Loucy (cell line): Measurements from ENCODE around the gene GLI1.

Source experiments
- H2AFZ ChIP-seq: fragments of 200-600 bp; sonication (generic); 2 replicates; pipeline ENCODE4 v1.6.0; 2016; ENCODE audit warnings: antibody characterized with exemption, mild to moderate bottlenecking, low read length, moderate library complexity
- H3F3A ChIP-seq: fragments of 200-600 bp; 2 replicates; pipeline ENCODE4 v1.6.0; 2016; ENCODE audit warnings: antibody characterized with exemption, low read depth, mild to moderate bottlenecking
- H3K27me3 ChIP-seq: fragments of 200-600 bp; sonication (generic); 2 replicates; pipeline ENCODE4 v1.6.1; 2014; ENCODE audit warnings: low read length, mild to moderate bottlenecking; ENCODE audit not compliant: insufficient read depth, poor library complexity, severe bottlenecking
- H3K36me3 ChIP-seq: fragments of 200-600 bp; sonication (generic); 2 replicates; pipeline ENCODE4 v1.6.1; 2016; ENCODE audit warnings: low read length; ENCODE audit not compliant: insufficient read depth
- H3K4me1 ChIP-seq: fragments of 200-600 bp; sonication (generic); 2 replicates; pipeline ENCODE4 v1.5.1; 2014; ENCODE audit warnings: low read length, mild to moderate bottlenecking; ENCODE audit not compliant: insufficient read depth, poor library complexity, severe bottlenecking
- H3K4me2 ChIP-seq: fragments of 200-600 bp; sonication (generic); 2 replicates; pipeline ENCODE4 v1.6.0; 2014; ENCODE audit warnings: antibody characterized with exemption, low read length, low read depth, mild to moderate bottlenecking; ENCODE audit not compliant: poor library complexity, severe bottlenecking
- H3K4me3 ChIP-seq: fragments of 200-600 bp; sonication (generic); 2 replicates; pipeline ENCODE4 v1.5.1; 2014; ENCODE audit warnings: low read length, mild to moderate bottlenecking, mixed read lengths; ENCODE audit not compliant: poor library complexity, severe bottlenecking
- H3K79me2 ChIP-seq: fragments of 200-600 bp; sonication (generic); 2 replicates; pipeline ENCODE4 v1.6.1; 2014; ENCODE audit warnings: low read length; ENCODE audit not compliant: insufficient read depth
- H3K9ac ChIP-seq: fragments of 200-600 bp; sonication (generic); 2 replicates; pipeline ENCODE4 v1.6.0; 2014; ENCODE audit warnings: mild to moderate bottlenecking, low read depth, low read length, moderate library complexity; ENCODE audit not compliant: poor library complexity, severe bottlenecking
- H3K9me2 ChIP-seq: fragments of 200-600 bp; sonication (generic); replicated peaks from 2 replicates; pipeline ENCODE4 v1.6.1; 2016; ENCODE audit warnings: low read depth, low read length, mixed read lengths
- H3K9me3 ChIP-seq: fragments of 200-600 bp; sonication (generic); 2 replicates; pipeline ENCODE4 v1.6.1; 2014; ENCODE audit warnings: mild to moderate bottlenecking, antibody characterized with exemption, low read length, low read depth; ENCODE audit not compliant: insufficient read depth
- H4K20me1 ChIP-seq: fragments of 200-600 bp; sonication (generic); 2 replicates; pipeline ENCODE4 v1.6.0; 2014; ENCODE audit warnings: antibody characterized with exemption, low read length, mild to moderate bottlenecking; ENCODE audit not compliant: insufficient read depth, poor library complexity, severe bottlenecking
- EZH2phosphoT487 ChIP-seq: fragments of 200-600 bp; IDR thresholded peaks from 2 replicates; pipeline ENCODE4 v1.6.1; 2018; ENCODE audit warnings: antibody characterized with exemption, mild to moderate bottlenecking, moderate library complexity, borderline replicate concordance
- TF ChIP-seq, protein P1 (sequence below): fragments of 200-600 bp; sonication (generic); conservative IDR thresholded peaks from 2 replicates; pipeline ENCODE4 v1.5.1; 2014; ENCODE audit warnings: mild to moderate bottlenecking, antibody characterized with exemption, low read length

Gene GLI1

DNA sequence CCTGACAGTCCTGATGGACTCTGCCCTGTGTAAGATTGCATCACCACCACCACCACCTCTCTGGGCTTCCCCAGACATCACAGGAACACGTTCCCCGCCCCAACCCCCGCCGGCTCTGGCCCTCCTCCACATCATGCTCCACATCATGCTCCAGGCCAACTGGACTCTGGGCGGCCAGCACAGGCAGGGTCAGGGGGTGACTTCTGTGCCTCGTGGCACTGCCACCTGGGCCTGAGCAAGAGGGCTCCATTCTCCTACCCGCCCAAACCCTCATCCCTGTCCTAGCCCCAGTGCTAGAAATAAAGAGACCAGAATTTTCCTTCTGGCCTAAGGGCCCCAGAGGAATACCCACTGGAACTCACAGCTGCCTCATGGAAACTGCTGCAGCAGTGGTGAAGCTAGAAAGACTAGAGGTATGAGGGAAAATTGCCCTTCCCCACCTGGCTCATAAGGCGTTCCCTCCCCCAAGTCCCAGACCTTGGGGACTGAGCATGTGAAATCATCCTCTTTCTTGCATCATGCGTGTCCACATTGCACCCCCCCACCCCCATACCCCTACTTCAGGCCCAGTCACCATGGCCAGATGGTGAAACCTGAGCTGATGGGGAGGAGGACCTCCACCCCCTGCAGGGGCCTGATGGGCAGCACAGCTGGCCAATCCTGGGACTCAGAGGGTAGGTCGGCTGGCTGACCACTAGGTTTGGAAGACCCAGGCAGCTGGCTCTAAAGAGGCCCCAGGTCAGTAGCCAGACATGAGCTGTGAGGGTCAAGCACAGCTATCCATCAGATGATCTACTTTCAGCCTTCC is 4.8 kb upstream of the GLI1 start, which contains the start of gene INHBE:
Gene INHBE, plus strand, starts transcription at position 742 of the 808 bp plus-strand sequence. CDS start 230 bp downstream, outside the sequence.
- Histone ChIP-seq H3K79me2 (no peaks in the 10 kb centered on the region), H3K9me2 (no peaks in the 10 kb centered on the region), H3K4me3 (peak within 1 kb of the TSS; percentile 37), H3K27me3 (no peaks in the 10 kb centered on the region), H3K4me1 (peaks cover 12% of the 10 kb centered on the region), H4K20me1 (no peaks in the 10 kb centered on the region), H3K4me2 (peak within 1 kb of the TSS; percentile 50), H2AFZ (peak within 1 kb of the TSS; percentile 72), H3K36me3 (no peaks in the 10 kb centered on the region), H3K9ac (peak within 1 kb of the TSS; percentile 24), H3F3A (no peaks in the 10 kb centered on the region), H3K9me3 (no peaks in the 10 kb centered on the region)
- TF ChIP-seq EZH2phosphoT487: no peak
- TF ChIP-seq, protein P1, sequence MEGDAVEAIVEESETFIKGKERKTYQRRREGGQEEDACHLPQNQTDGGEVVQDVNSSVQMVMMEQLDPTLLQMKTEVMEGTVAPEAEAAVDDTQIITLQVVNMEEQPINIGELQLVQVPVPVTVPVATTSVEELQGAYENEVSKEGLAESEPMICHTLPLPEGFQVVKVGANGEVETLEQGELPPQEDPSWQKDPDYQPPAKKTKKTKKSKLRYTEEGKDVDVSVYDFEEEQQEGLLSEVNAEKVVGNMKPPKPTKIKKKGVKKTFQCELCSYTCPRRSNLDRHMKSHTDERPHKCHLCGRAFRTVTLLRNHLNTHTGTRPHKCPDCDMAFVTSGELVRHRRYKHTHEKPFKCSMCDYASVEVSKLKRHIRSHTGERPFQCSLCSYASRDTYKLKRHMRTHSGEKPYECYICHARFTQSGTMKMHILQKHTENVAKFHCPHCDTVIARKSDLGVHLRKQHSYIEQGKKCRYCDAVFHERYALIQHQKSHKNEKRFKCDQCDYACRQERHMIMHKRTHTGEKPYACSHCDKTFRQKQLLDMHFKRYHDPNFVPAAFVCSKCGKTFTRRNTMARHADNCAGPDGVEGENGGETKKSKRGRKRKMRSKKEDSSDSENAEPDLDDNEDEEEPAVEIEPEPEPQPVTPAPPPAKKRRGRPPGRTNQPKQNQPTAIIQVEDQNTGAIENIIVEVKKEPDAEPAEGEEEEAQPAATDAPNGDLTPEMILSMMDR: no peak

DNA sequence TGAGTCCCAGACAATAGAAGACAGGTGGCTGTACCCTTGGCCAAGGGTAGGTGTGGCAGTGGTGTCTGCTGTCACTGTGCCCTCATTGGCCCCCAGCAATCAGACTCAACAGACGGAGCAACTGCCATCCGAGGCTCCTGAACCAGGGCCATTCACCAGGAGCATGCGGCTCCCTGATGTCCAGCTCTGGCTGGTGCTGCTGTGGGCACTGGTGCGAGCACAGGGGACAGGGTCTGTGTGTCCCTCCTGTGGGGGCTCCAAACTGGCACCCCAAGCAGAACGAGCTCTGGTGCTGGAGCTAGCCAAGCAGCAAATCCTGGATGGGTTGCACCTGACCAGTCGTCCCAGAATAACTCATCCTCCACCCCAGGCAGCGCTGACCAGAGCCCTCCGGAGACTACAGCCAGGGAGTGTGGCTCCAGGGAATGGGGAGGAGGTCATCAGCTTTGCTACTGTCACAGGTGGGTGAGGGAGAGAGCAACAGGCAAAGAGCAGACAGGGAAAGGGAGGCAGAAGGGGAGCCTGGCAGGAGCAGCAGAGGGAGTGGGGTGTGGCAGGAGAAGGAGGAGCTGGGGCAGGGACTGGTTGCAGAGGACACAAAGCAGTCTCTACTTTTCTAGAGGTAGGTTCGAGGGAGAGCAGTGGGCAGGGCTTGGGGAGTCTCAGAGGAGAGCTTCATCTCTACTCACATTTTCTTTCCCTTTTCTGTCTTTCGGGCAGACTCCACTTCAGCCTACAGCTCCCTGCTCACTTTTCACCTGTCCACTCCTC is 4.0 kb upstream of the GLI1 start:
- no peaks in the 10 kb centered on the region for H4K20me1 ChIP-seq
- H3F3A ChIP-seq: peaks cover 2% of the 10 kb centered on the region; the same call in 1 of the 2 replicates
- H3K4me2 ChIP-seq: peak overlapping the region; percentile 50
- no peaks in the 10 kb centered on the region for H3K9me3 ChIP-seq
- H3K4me1 ChIP-seq: peaks cover 17% of the 10 kb centered on the region
- no peaks in the 10 kb centered on the region for H3K27me3 ChIP-seq
- no peak overlapping the region for H3K9ac ChIP-seq
- H3K9me2 ChIP-seq: no peaks in the 10 kb centered on the region
- no peaks in the 10 kb centered on the region for H3K36me3 ChIP-seq
- peak overlapping the region; percentile 37 for H3K4me3 ChIP-seq
- TF ChIP-seq EZH2phosphoT487: no peak
- H3K79me2 ChIP-seq: no peaks in the 10 kb centered on the region
- peak overlapping the region; percentile 72 for H2AFZ ChIP-seq

DNA sequence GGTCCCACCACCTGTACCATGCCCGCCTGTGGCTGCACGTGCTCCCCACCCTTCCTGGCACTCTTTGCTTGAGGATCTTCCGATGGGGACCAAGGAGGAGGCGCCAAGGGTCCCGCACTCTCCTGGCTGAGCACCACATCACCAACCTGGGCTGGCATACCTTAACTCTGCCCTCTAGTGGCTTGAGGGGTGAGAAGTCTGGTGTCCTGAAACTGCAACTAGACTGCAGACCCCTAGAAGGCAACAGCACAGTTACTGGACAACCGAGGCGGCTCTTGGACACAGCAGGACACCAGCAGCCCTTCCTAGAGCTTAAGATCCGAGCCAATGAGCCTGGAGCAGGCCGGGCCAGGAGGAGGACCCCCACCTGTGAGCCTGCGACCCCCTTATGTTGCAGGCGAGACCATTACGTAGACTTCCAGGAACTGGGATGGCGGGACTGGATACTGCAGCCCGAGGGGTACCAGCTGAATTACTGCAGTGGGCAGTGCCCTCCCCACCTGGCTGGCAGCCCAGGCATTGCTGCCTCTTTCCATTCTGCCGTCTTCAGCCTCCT is 3.4 kb upstream of the GLI1 start:
- H3K4me3 ChIP-seq: peak overlapping the region; percentile 37

More for the DNA sequence above, 3.4 kb upstream of the GLI1 start:
- H3K36me3 ChIP-seq: no peaks in the 10 kb centered on the region
- peak overlapping the region; percentile 50 for H3K4me2 ChIP-seq
- H3K4me1 ChIP-seq: peaks cover 24% of the 10 kb centered on the region
- H3K27me3 ChIP-seq: no peaks in the 10 kb centered on the region
- peaks cover 2% of the 10 kb centered on the region; the same call in 1 of the 2 replicates for H3F3A ChIP-seq
- no peaks in the 10 kb centered on the region for H3K9me3 ChIP-seq
- H4K20me1 ChIP-seq: no peaks in the 10 kb centered on the region
- no peak overlapping the region for H3K9ac ChIP-seq
- H2AFZ ChIP-seq: peak overlapping the region; percentile 72
- H3K9me2 ChIP-seq: no peaks in the 10 kb centered on the region
- no peaks in the 10 kb centered on the region for H3K79me2 ChIP-seq
- no peak for TF ChIP-seq EZH2phosphoT487
- TF ChIP-seq, protein P1: peak; percentile 76
